HG03521 (cell line): ENCODE data around the gene CHST14.

Experiments
- ATAC-seq: cut with Tn5 transposase; IDR thresholded peaks from one replicate; pipeline ENCODE4 v1.9.1; 2021; ENCODE audit warnings: mild to moderate bottlenecking, moderate library complexity; ENCODE audit not compliant: unreplicated experiment

Gene CHST14

GRCh38 chr15:40470423-40471104 is at the start of gene CHST14:
TSS of gene CHST14 (plus strand) at chr15:40470984. CDS start at chr15:40471214, 230 bp downstream.
- ATAC-seq: peak; percentile 45

- peak; percentile 67 for ATAC-seq
Measured at GRCh38 chr15:40421246-40422157, 49.3 kb upstream of the CHST14 start.

GRCh38 chr15:40424483-40425115 is 46.2 kb upstream of the CHST14 start:
- ATAC-seq: no peak

GRCh38 chr15:40425681-40426080 is 45.1 kb upstream of the CHST14 start:
- no peak for ATAC-seq

GRCh38 chr15:40427188-40427587 is 43.6 kb upstream of the CHST14 start:
- no peak for ATAC-seq

- ATAC-seq: no peak
Measured at GRCh38 chr15:40428185-40428584, 42.6 kb upstream of the CHST14 start.

- ATAC-seq: no peak
Measured at GRCh38 chr15:40429068-40429710, 41.6 kb upstream of the CHST14 start.

- no peak for ATAC-seq
Measured at GRCh38 chr15:40430271-40430805, 40.4 kb upstream of the CHST14 start.

- ATAC-seq: no peak
Measured at GRCh38 chr15:40435023-40435709, 35.6 kb upstream of the CHST14 start.

- no peak for ATAC-seq
Measured at GRCh38 chr15:40435710-40436089, 35.1 kb upstream of the CHST14 start.

GRCh38 chr15:40436116-40436891 is 34.5 kb upstream of the CHST14 start:
- ATAC-seq: no peak

- no peak for ATAC-seq
Measured at GRCh38 chr15:40436892-40437751, 33.7 kb upstream of the CHST14 start.

- ATAC-seq: no peak
Measured at GRCh38 chr15:40437752-40438687, 32.8 kb upstream of the CHST14 start.

- no peak for ATAC-seq
Measured at GRCh38 chr15:40438712-40439111, 32.1 kb upstream of the CHST14 start.

GRCh38 chr15:40439461-40439959 is 31.3 kb upstream of the CHST14 start:
- ATAC-seq: no peak

- no peak for ATAC-seq
Measured at GRCh38 chr15:40439960-40440742, 30.6 kb upstream of the CHST14 start.
